Tibial artery (tissue), 4 donors: Measurements from ENCODE around the gene RBBP4.
"Not testable (repeated sequence)": the region's sequence is repeated elsewhere in the genome, so short reads cannot be mapped to it uniquely, and the experiment has no call there.

Experiments
- DNase-seq, 2 donors: peaks; one replicate each; pipeline ENCODE4 v3.0.0-alpha.2; 2019
- H3K27ac ChIP-seq, 2 donors: fragments of 200-600 bp; sonication (generic) in 1 of 2; 1 replicate in 1 of 2; 2 replicates in 1 of 2; pipeline ENCODE4 v1.5.1; 2018 to 2019; ENCODE audit warnings: mild to moderate bottlenecking in 1 of 2
- H3K27me3 ChIP-seq, 2 donors: fragments of 200-600 bp; sonication (generic) in 1 of 2; one replicate each; pipeline versions ENCODE4 v1.5.1 to v1.6.0; 2016 to 2019
- H3K36me3 ChIP-seq, 3 donors: fragments of 200-600 bp; sonication (generic) in 2 of 3; one replicate each; pipeline ENCODE4 v1.5.1; 2016 to 2019; ENCODE audit warnings: mild to moderate bottlenecking in 2 of 3
- H3K4me1 ChIP-seq, 4 donors: fragments of 200-600 bp; sonication (generic) in 2 of 4; 1 replicate in 3 of 4; 2 replicates in 1 of 4; pipeline ENCODE4 v1.5.1; 2016 to 2019
- H3K4me3 ChIP-seq, 2 donors: fragments of 200-600 bp; sonication (generic) in 1 of 2; 1 replicate in 1 of 2; 2 replicates in 1 of 2; pipeline ENCODE4 v1.5.1; 2018 to 2019; ENCODE audit warnings: mild to moderate bottlenecking in 2 of 2
- H3K9me3 ChIP-seq, 3 donors: fragments of 200-600 bp; sonication (generic) in 1 of 3; one replicate each; pipeline ENCODE4 v1.5.1; 2016 to 2019
- CTCF ChIP-seq, 2 experiments: fragments of 200-600 bp in 1 of 2; fragments of 450-650 bp in 1 of 2; IDR thresholded peaks; one replicate each; pipeline ENCODE4 v1.5.1; 2017 to 2019; ENCODE audit warnings: antibody characterized with exemption in 2 of 2, mild to moderate bottlenecking in 1 of 2, moderate library complexity in 1 of 2
- intact Hi-C: fragments of 100-400 bp; cut with DNase I; formaldehyde crosslinking; loops from one replicate; pipeline ENCODE4 v1.15.0; 2023; ENCODE audit warnings: low total_unique reads

RBBP4 gene

GRCh38 chr1:32622806-32623681 lies 28.0 kb upstream of the RBBP4 start:
- no peak for DNase-seq
- Histone ChIP-seq H3K27me3 (no peaks in the 10 kb centered on the region), H3K36me3 (peaks cover 8 to 36% (median 24%) of the 10 kb centered on the region in 3 donors), H3K9me3 (no peaks in the 10 kb centered on the region), H3K4me3 (no peak overlapping the region), H3K27ac (no peak overlapping the region), H3K4me1 (no peaks in the 10 kb centered on the region)
- intact Hi-C loops, result loop anchor here (10.0 kb wide), 1 partner anchor 98 kb away; no protein-coding TSS in a partner anchor
- TF ChIP-seq CTCF (IDR thresholded peaks at IDR 0.05), result no peak

GRCh38 chr1:32623775-32624174 lies 27.2 kb upstream of the RBBP4 start:
- no peak for TF ChIP-seq CTCF (IDR thresholded peaks at IDR 0.05)
- Histone ChIP-seq H3K27ac (no peak overlapping the region), H3K4me3 (no peak overlapping the region), H3K27me3 (no peaks in the 10 kb centered on the region), H3K36me3 (peaks cover 16 to 43% (median 31%) of the 10 kb centered on the region in 3 donors), H3K4me1 (no peaks in the 10 kb centered on the region), H3K9me3 (no peaks in the 10 kb centered on the region)
- DNase-seq, result no peak
- intact Hi-C loops, result loop anchor here (10.0 kb wide), 1 partner anchor 99 kb away; no protein-coding TSS in a partner anchor

- Histone ChIP-seq H3K27me3 (no peaks in the 10 kb centered on the region), H3K4me3 (no peak overlapping the region), H3K27ac (no peak overlapping the region), H3K4me1 (no peaks in the 10 kb centered on the region), H3K9me3 (no peaks in the 10 kb centered on the region), H3K36me3 (peaks cover 16 to 58% (median 36%) of the 10 kb centered on the region in 3 donors)
- no peak for TF ChIP-seq CTCF (IDR thresholded peaks at IDR 0.05)
- no peak for DNase-seq
- intact Hi-C loops, result loop anchor here (10.0 kb wide), 1 partner anchor 101 kb away; no protein-coding TSS in a partner anchor
These were observed 24.8 kb upstream of the RBBP4 start for GRCh38 chr1:32626176-32626575.

GRCh38 chr1:32627596-32628162 lies 23.3 kb upstream of the RBBP4 start:
- Histone ChIP-seq H3K27me3 (no peaks in the 10 kb centered on the region), H3K9me3 (no peaks in the 10 kb centered on the region), H3K4me3 (no peak overlapping the region), H3K4me1 (no peaks in the 10 kb centered on the region), H3K36me3 (peaks cover 19 to 62% (median 40%) of the 10 kb centered on the region in 3 donors), H3K27ac (no peak overlapping the region)
- intact Hi-C loops, result loop anchor here (10.0 kb wide), 1 partner anchor 103 kb away; no protein-coding TSS in a partner anchor
- DNase-seq, result no peak
- no peak for TF ChIP-seq CTCF (IDR thresholded peaks at IDR 0.05)

- H3K9me3 ChIP-seq, H3K4me1 ChIP-seq, H3K27me3 ChIP-seq, H3K4me3 ChIP-seq, H3K27ac ChIP-seq, DNase-seq, intact Hi-C loops: not testable (repeated sequence)
- H3K36me3 ChIP-seq, result peaks cover 24 to 72% (median 51%) of the 10 kb centered on the region in 3 donors
These were observed 20.8 kb upstream of the RBBP4 start for GRCh38 chr1:32630173-32630572.

- no peak overlapping the region for H3K27ac ChIP-seq
- DNase-seq, result no peak
- no peaks in the 10 kb centered on the region for H3K27me3 ChIP-seq
- intact Hi-C loops, result no loop called here
- no peak for TF ChIP-seq CTCF (IDR thresholded peaks at IDR 0.05)
- no peaks in the 10 kb centered on the region for H3K9me3 ChIP-seq
- H3K36me3 ChIP-seq, result peaks cover 18 to 58% (median 34%) of the 10 kb centered on the region in 3 donors
- no peaks in the 10 kb centered on the region for H3K4me1 ChIP-seq
- no peak overlapping the region for H3K4me3 ChIP-seq
These were observed 18.2 kb upstream of the RBBP4 start for GRCh38 chr1:32632829-32633228.
